D721Med (cell line): Measurements from ENCODE around the gene GPR39.

Experiments
- DNase-seq: peaks from one replicate; pipeline ENCODE4 v3.0.0; 2011; ENCODE audit warnings: low spot score; ENCODE audit not compliant: insufficient read length
- FAIRE-seq: peaks from 2 replicates; lab custom pipeline; 2011; peaks lifted over from hg19 to GRCh38; lab: Jason Lieb, UNC
- TF ChIP-seq, protein P1 (sequence below): IDR thresholded peaks from 2 replicates; pipeline ENCODE4 v1.5.1; 2012; ENCODE audit warnings: mild to moderate bottlenecking, control low read depth; ENCODE audit not compliant: insufficient read depth; ENCODE audit errors: missing control alignments

GPR39 gene

DNA sequence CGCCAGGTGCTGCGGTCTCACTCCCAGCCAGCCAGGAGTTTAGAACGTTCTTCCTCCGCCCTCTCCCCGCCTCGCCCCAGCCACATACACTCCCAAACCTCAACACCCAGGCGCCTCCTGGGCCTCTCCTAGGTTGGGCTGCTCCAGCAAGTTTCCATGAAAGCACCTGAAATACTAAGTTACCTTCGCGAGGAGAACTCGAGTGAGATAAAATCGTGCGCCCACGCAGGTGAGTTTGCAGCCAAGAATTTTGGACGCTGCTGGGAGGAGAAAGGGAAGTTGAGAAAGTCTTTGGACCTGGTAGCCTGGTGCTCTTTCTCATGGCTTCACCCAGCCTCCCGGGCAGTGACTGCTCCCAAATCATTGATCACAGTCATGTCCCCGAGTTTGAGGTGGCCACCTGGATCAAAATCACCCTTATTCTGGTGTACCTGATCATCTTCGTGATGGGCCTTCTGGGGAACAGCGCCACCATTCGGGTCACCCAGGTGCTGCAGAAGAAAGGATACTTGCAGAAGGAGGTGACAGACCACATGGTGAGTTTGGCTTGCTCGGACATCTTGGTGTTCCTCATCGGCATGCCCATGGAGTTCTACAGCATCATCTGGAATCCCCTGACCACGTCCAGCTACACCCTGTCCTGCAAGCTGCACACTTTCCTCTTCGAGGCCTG, at the start of gene GPR39:
Gene GPR39, plus strand, starts transcription at position 83 of the 673 bp plus-strand sequence.
- FAIRE-seq (no peak), DNase-seq (no peak)
- TF ChIP-seq, protein P1, sequence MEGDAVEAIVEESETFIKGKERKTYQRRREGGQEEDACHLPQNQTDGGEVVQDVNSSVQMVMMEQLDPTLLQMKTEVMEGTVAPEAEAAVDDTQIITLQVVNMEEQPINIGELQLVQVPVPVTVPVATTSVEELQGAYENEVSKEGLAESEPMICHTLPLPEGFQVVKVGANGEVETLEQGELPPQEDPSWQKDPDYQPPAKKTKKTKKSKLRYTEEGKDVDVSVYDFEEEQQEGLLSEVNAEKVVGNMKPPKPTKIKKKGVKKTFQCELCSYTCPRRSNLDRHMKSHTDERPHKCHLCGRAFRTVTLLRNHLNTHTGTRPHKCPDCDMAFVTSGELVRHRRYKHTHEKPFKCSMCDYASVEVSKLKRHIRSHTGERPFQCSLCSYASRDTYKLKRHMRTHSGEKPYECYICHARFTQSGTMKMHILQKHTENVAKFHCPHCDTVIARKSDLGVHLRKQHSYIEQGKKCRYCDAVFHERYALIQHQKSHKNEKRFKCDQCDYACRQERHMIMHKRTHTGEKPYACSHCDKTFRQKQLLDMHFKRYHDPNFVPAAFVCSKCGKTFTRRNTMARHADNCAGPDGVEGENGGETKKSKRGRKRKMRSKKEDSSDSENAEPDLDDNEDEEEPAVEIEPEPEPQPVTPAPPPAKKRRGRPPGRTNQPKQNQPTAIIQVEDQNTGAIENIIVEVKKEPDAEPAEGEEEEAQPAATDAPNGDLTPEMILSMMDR: no peak

DNA sequence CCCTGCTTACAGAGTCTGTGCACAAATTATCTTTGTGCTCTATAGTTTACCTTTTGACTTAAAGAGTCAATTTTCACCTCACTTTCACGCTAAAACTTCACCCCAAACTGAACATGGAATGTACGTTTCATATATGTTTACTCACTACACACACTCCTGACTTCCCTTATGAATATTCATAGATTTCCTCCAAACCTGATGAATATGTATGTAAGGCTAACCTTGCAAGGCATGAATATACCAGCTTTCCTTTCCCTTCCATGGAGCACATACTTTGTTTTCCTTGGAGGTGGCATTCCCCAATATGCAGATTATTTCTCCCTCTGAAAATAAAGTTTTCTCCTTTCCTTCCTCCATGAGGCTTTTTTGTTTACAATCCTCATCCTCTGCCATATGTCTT, 48.4 kb upstream of the GPR39 start:
- no peak for DNase-seq
- TF ChIP-seq, protein P1: no peak
- no peak for FAIRE-seq

DNA sequence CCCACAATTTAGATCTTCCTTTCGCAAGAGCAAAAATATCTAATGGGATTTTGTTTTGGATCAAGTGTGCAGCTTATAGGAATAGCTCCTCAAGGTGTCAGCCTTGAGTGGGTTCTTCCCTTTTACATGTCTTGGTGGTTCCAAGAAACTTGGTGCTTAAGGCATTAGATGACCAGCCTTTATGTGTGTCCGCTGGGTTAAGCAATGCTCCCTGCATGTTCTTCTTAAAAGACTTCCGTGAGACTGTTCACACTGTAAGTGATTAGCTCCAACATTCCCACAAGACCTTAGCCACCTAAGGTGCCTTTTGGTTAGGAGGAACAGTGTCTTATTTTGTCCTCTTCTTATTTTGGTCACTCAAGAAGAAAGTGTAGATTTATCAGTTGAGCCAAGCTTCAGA, 44.3 kb upstream of the GPR39 start:
- FAIRE-seq (no peak), DNase-seq (no peak)
- TF ChIP-seq, protein P1: no peak

DNA sequence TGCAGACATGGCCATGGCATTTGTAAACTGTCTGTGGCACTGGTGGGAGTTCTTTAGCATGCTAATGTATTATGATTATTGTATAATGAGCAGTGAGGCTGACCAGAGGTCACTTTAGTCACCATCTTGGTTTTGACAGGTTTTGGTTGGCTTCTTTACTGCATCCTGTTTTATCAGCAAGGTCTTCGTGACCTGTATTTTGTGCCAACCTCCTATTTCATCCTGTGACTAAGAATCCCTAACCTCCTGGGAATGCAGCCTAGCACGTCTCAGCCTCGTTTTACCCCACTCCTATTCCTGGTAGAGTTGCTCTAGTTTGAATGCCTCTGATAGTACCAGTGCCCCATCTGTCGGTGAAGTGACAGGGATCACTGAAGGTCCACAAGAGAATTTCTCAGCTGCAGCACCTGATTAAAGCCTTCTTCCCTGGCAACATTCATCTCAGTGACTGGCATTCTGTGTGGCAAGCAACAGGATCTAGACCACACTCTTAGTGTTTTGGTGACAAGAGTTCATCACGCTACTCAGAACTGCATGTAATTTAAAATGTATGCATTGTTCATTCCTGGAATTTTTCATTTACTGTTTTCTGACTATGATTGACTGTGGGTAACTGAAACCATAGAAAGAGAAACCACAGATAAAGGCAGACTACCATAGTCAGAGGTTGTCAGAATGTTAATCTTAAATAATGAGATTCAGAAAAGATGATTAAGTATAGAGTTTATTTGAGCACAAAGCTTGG, 43.0 kb upstream of the GPR39 start:
- DNase-seq (no peak), FAIRE-seq (no peak)
- TF ChIP-seq, protein P1: no peak

DNA sequence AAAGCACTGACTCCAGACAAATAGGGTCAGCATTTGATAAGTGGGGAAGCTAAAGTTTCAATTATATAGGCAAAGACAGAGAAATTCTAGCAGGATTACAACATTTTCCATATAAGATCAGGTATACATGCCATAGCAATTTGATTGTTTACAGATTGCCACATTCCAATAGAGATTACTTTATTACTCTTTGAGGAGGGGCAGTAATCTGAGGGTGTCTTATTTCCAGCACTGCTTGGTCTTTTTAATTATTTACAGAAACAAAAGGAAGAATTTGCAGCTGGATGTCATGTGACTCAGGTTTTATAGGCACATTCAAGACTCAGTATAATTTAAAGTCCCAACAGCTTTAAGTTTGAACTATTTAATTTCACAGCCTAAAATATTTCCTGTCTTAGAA, 42.5 kb upstream of the GPR39 start:
- FAIRE-seq (no peak), DNase-seq (no peak)
- TF ChIP-seq, protein P1: no peak

DNA sequence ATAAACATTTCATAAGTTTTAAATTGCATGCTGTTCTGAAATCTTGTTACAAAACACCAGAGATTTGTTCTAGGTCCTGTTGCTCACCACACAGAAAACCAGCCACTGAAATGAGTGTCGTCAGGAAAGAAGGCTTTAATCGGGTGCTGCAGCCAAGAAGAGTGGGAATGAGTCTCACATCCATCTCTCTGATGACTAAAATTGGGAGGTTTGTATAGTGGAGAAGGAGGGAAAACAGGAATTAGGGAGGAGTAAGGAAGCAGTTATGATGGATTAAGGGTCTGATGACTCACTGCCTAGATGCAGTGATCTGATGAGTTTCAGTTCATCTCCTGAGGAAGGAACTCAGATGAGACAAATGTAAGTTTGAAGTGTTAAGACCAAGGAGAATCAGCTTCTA, 42.1 kb upstream of the GPR39 start:
- DNase-seq: no peak
- TF ChIP-seq, protein P1: no peak
- no peak for FAIRE-seq

DNA sequence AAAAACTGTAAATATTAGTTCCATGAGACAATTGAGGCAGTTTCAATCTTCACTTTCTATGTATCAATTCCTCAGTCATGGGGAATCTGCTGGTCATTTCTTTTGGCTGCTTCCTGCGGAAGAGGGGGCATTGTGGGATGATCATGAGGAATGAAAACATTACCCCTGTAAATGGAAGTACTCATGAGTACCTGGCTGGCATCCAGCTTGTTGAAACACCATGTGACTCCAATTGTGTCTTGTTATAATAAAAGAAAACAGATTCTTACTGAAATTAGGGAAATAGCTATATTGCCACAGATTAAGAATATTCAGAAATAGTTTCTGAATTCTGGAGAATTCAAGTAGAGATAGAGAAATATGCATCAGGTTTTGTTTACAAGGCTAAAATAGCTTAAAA, 41.6 kb upstream of the GPR39 start:
- TF ChIP-seq, protein P1: no peak
- no peak for FAIRE-seq
- DNase-seq: no peak
